Measurements from ENCODE around the gene OR10H3.

OR10H3 gene

DNA sequence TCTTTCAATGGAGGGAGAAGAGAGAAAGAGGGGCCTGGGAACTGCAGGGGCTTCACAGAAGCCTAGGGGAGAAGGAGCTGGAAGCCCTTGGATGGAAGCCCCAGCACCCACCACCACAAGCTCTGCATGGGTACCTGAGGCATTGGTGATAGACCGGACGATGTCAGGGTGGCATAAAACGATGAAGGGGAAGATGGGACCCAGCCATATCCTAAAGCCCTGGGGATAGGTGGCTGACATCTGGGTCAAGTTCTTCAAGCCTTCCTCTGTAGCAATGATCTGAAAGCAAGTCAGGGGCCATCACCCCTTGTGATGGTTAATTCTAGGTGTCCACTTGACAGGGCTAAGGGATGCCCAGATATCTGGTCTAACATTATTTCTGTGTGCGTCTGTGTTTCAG is 38.5 kb downstream of the OR10H3 start:
- H3K36me3 ChIP-seq (ENCODE audit: low read length), result no peaks in the 10 kb centered on the region
- no peak overlapping the region for H3K4me3 ChIP-seq (ENCODE audit: insufficient read depth, low read length, poor library complexity, severe bottlenecking)
- no peaks in the 10 kb centered on the region for H3K9me2 ChIP-seq (replicated peaks; ENCODE audit: insufficient read depth, low read length)
- H3K27me3 ChIP-seq (ENCODE audit: low read length), result no peaks in the 10 kb centered on the region
- no peak for TF ChIP-seq EZH2phosphoT487 (conservative IDR thresholded peaks at IDR 0.05; ENCODE audit: low read length)
- TF ChIP-seq, protein P1, sequence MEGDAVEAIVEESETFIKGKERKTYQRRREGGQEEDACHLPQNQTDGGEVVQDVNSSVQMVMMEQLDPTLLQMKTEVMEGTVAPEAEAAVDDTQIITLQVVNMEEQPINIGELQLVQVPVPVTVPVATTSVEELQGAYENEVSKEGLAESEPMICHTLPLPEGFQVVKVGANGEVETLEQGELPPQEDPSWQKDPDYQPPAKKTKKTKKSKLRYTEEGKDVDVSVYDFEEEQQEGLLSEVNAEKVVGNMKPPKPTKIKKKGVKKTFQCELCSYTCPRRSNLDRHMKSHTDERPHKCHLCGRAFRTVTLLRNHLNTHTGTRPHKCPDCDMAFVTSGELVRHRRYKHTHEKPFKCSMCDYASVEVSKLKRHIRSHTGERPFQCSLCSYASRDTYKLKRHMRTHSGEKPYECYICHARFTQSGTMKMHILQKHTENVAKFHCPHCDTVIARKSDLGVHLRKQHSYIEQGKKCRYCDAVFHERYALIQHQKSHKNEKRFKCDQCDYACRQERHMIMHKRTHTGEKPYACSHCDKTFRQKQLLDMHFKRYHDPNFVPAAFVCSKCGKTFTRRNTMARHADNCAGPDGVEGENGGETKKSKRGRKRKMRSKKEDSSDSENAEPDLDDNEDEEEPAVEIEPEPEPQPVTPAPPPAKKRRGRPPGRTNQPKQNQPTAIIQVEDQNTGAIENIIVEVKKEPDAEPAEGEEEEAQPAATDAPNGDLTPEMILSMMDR (IDR thresholded peaks at IDR 0.05; ENCODE audit: insufficient read depth, low read length, poor library complexity, severe bottlenecking), result no peak
- no peak overlapping the region for H3K9ac ChIP-seq (ENCODE audit: low read length)
- no peaks in the 10 kb centered on the region for H4K20me1 ChIP-seq (ENCODE audit: low read depth, low read length)
- H3K79me2 ChIP-seq (ENCODE audit: insufficient read depth, low read length), result no peaks in the 10 kb centered on the region
- H3K4me2 ChIP-seq (ENCODE audit: low read depth, low read length, poor library complexity, severe bottlenecking), result no peak overlapping the region
- H3K27ac ChIP-seq (ENCODE audit: low read depth, low read length), result no peak overlapping the region
- no peaks in the 10 kb centered on the region for H3F3A ChIP-seq (ENCODE audit: insufficient read depth)
- H2AFZ ChIP-seq (ENCODE audit: low read depth, low read length, severe bottlenecking), result no peak overlapping the region
- no peaks in the 10 kb centered on the region for H3K9me3 ChIP-seq (ENCODE audit: insufficient read depth, low read length)

DNA sequence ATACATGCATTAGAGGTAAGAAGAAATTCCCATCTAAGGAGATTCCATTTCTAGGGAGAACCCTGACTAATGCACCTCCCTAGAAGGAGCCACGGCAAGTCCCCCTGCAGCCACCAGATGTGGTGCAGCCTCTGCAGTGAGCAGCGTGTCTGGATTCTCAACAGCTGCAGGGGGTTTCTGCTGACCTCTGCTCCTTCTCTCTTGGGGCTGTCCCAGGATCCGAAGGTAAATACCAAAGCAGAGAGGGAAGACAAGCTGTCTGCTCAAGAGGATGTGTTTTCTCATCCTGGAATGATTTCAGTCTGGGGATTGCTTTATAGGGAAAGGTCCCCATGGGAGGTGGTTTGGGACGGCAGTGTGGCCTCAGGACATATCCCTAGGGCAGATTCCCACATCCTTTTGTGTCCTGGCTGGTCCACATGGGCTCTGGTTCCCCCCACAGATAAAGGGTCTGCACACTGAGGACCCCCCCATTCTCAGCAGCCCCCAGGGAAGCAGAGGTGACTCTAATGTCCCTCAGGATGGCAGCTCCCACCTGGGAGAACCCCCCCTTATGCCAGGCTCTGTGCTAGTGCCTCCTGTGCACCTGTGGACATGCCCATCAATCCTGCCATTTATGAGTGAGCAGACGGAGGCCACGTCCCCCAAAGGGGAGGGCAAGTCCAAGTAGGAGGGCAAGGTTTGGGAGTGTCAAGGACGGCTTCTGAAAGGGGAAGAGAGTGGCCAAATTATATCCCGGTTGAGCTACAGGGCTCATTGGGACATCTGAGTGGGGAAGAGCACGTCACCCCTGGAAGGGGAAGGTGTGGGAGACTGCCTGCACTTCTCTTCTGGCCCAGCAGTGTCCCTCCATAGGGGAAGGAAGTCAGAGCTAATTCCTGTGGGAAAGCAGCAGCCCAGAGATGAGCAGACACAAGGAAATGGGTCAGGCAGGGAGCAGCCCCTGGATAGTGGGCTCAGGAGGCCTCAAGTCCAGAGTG is 39.5 kb downstream of the OR10H3 start:
- Histone ChIP-seq H3F3A (ENCODE audit: insufficient read depth) (no peaks in the 10 kb centered on the region), H3K9me3 (ENCODE audit: insufficient read depth, low read length) (no peaks in the 10 kb centered on the region), H2AFZ (ENCODE audit: low read depth, low read length, severe bottlenecking) (no peak overlapping the region), H4K20me1 (ENCODE audit: low read depth, low read length) (no peaks in the 10 kb centered on the region), H3K79me2 (ENCODE audit: insufficient read depth, low read length) (no peaks in the 10 kb centered on the region), H3K27me3 (ENCODE audit: low read length) (no peaks in the 10 kb centered on the region), H3K27ac (ENCODE audit: low read depth, low read length) (no peak overlapping the region), H3K9me2 (replicated peaks; ENCODE audit: insufficient read depth, low read length) (no peaks in the 10 kb centered on the region), H3K4me3 (ENCODE audit: insufficient read depth, low read length, poor library complexity, severe bottlenecking) (no peak overlapping the region), H3K36me3 (ENCODE audit: low read length) (no peaks in the 10 kb centered on the region), H3K4me2 (ENCODE audit: low read depth, low read length, poor library complexity, severe bottlenecking) (no peak overlapping the region), H3K9ac (ENCODE audit: low read length) (no peak overlapping the region)
- TF ChIP-seq, protein P1 (IDR thresholded peaks at IDR 0.05; ENCODE audit: insufficient read depth, low read length, poor library complexity, severe bottlenecking), result no peak
- no peak for TF ChIP-seq EZH2phosphoT487 (conservative IDR thresholded peaks at IDR 0.05; ENCODE audit: low read length)

DNA sequence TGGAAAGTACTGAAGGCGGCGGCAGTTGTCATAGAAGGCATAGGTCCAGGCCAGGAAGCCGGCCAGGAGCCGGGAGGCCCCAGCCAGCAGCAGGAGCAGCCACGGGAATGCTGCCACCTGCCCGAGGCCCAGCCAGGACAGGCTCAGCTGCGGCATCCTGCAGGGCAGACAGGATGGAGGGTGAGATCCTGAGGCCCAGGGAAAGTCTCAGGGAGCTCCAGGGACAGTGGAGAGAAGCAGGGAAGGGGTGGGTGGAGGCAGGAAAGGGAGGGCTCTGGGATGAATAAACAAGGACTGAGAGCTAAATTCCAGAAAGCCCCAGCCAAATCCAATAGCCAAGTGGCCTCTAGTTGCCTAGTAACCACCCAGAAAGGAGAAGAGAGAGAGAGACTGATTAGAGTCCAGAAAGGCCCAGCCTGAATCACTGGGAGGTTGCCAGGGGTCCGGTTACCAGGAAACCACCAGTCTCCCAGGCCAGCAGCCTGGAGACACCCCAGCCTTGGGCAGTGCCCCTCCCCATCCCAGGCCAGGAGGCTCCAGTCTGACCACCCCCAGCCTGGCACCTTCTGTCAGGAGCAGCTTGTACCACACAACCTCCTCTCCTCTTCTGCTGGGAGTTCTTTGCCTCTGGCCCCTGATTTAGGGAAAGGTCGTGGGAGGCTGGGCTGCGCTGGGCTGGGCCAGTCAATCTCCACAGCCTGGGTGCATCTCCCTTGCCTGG is 42.1 kb downstream of the OR10H3 start:
- Histone ChIP-seq H3K79me2 (ENCODE audit: insufficient read depth, low read length) (no peaks in the 10 kb centered on the region), H3K36me3 (ENCODE audit: low read length) (no peaks in the 10 kb centered on the region), H3K9me3 (ENCODE audit: insufficient read depth, low read length) (no peaks in the 10 kb centered on the region), H2AFZ (ENCODE audit: low read depth, low read length, severe bottlenecking) (no peak overlapping the region), H3F3A (ENCODE audit: insufficient read depth) (no peaks in the 10 kb centered on the region), H4K20me1 (ENCODE audit: low read depth, low read length) (no peaks in the 10 kb centered on the region), H3K27ac (ENCODE audit: low read depth, low read length) (no peak overlapping the region), H3K9me2 (replicated peaks; ENCODE audit: insufficient read depth, low read length) (no peaks in the 10 kb centered on the region), H3K27me3 (ENCODE audit: low read length) (no peaks in the 10 kb centered on the region), H3K4me3 (ENCODE audit: insufficient read depth, low read length, poor library complexity, severe bottlenecking) (no peak overlapping the region), H3K9ac (ENCODE audit: low read length) (no peak overlapping the region), H3K4me2 (ENCODE audit: low read depth, low read length, poor library complexity, severe bottlenecking) (no peak overlapping the region)
- TF ChIP-seq, protein P1 (IDR thresholded peaks at IDR 0.05; ENCODE audit: insufficient read depth, low read length, poor library complexity, severe bottlenecking), result no peak
- TF ChIP-seq EZH2phosphoT487 (conservative IDR thresholded peaks at IDR 0.05; ENCODE audit: low read length), result no peak
